SK-N-SH (cell line): Measurements from ENCODE around the gene TNFAIP3.

Experiments used
- CTCF ChIP-seq: fragments of 200-600 bp; sonication (generic); IDR thresholded peaks from 2 replicates; pipeline ENCODE4 v1.6.1; 2017; ENCODE audit warnings: antibody characterized with exemption, mild to moderate bottlenecking, moderate library complexity
- EZH2phosphoT487 ChIP-seq: fragments of 200-600 bp; sonication (generic); IDR thresholded peaks from 2 replicates; pipeline ENCODE4 v1.6.1; 2017; ENCODE audit warnings: low read depth, mixed run types, mild to moderate bottlenecking, antibody characterized with exemption, moderate library complexity, borderline replicate concordance
- JUND ChIP-seq: IDR thresholded peaks from 2 replicates; pipeline ENCODE4 v1.4.0; 2012
- POLR2AphosphoS5 ChIP-seq: IDR thresholded peaks from 2 replicates; pipeline ENCODE4 v1.6.1; 2012; ENCODE audit warnings: low read depth, low read length
- RAD21 ChIP-seq: IDR thresholded peaks from 2 replicates; pipeline ENCODE4 v1.6.1; 2012; ENCODE audit warnings: mild to moderate bottlenecking, low read length
- YY1 ChIP-seq: IDR thresholded peaks from 2 replicates; pipeline ENCODE4 v1.4.0; 2012; ENCODE audit warnings: low read depth, mild to moderate bottlenecking
- TF ChIP-seq, protein P1 (sequence below): IDR thresholded peaks from 2 replicates; pipeline ENCODE4 v1.4.0; 2012; ENCODE audit warnings: low read depth
- TF ChIP-seq, protein P2 (sequence below): fragments of 150-350 bp; IDR thresholded peaks from 2 replicates; pipeline ENCODE4 v1.6.1; 2016; ENCODE audit warnings: mild to moderate bottlenecking, low read depth, low read length

DNA sequence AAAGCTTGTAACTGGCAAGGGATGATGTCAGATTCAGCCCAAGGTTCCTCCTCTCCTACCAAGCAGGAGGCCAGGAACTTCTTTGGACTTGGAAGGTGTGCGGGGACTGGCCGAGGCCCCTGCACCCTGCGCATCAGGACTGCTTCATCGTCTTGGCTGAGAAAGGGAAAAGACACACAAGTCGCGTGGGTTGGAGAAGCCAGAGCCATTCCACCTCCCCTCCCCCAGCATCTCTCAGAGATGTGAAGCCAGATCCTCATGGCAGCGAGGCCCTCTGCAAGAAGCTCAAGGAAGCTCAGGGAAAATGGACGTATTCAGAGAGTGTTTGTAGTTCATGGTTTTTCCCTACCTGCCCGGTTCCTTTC lies 14.4 kb downstream of the TNFAIP3 start:
- TF ChIP-seq YY1 (no peak), CTCF (no peak), RAD21 (no peak), JUND (no peak), POLR2AphosphoS5 (no peak), EZH2phosphoT487 (no peak)
- TF ChIP-seq, protein P1, sequence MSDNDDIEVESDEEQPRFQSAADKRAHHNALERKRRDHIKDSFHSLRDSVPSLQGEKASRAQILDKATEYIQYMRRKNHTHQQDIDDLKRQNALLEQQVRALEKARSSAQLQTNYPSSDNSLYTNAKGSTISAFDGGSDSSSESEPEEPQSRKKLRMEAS, result no peak
- TF ChIP-seq, protein P2, sequence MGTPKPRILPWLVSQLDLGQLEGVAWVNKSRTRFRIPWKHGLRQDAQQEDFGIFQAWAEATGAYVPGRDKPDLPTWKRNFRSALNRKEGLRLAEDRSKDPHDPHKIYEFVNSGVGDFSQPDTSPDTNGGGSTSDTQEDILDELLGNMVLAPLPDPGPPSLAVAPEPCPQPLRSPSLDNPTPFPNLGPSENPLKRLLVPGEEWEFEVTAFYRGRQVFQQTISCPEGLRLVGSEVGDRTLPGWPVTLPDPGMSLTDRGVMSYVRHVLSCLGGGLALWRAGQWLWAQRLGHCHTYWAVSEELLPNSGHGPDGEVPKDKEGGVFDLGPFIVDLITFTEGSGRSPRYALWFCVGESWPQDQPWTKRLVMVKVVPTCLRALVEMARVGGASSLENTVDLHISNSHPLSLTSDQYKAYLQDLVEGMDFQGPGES, result no peak
